Lower leg skin (tissue), 4 donors: Measurements from ENCODE around the gene ADCY7. TPM values are rescaled to one million over a fixed set of nuclear protein-coding genes. Genes with fewer than 3 reads are reported as not detected.

Experiments
- DNase-seq, 2 donors: peaks; one replicate each; pipeline ENCODE4 v3.0.0-alpha.2; 2019; ENCODE audit warnings: low spot score in 2 of 2
- H3K4me3 ChIP-seq: fragments of 200-600 bp; sonication (generic); 2 replicates; pipeline ENCODE4 v1.5.1; 2017; ENCODE audit warnings: mild to moderate bottlenecking, low read depth; ENCODE audit not compliant: poor library complexity, severe bottlenecking
- POLR2A ChIP-seq, 2 donors: fragments of 450-650 bp; IDR thresholded peaks; one replicate each; pipeline ENCODE4 v1.6.1; 2016 to 2017; ENCODE audit warnings: antibody characterized with exemption in 2 of 2, mild to moderate bottlenecking in 1 of 2, moderate library complexity in 1 of 2
- WGBS, 2 donors: methylation state at CpG; one replicate each; pipeline ENCODE4 v1.1.5; 2018; 5-methylcytosine and 5-hydroxymethylcytosine counted together
- intact Hi-C: fragments of 100-400 bp; cut with DNase I; formaldehyde crosslinking; loops from one replicate; pipeline ENCODE4 v1.15.0; 2023; ENCODE audit warnings: low total_unique reads
- total RNA-seq, 4 donors: library from RNA; depleted of rRNA; stranded (reverse); fragments of >200 nt; gene quantifications; one replicate each; pipeline ENCODE4 v1.1.0, GENCODE V29; 2016
- TF ChIP-seq, protein P1 (sequence below), 3 donors: fragments of 450-650 bp; IDR thresholded peaks; one replicate each; pipeline ENCODE4 v1.5.1; 2016; ENCODE audit warnings: antibody characterized with exemption in 3 of 3, mild to moderate bottlenecking in 3 of 3, moderate library complexity in 2 of 3

ADCY7 gene
- total RNA-seq, 4 donors from 2014 or later = 14.0 to 28.2 (median 21.0) TPM

GRCh38 chr16:50257876-50258275 is 8.5 kb upstream of the ADCY7 start:
- intact Hi-C loops = no loop called here
- DNase-seq = peak in 1 of 2 donors; percentile 43

DNA sequence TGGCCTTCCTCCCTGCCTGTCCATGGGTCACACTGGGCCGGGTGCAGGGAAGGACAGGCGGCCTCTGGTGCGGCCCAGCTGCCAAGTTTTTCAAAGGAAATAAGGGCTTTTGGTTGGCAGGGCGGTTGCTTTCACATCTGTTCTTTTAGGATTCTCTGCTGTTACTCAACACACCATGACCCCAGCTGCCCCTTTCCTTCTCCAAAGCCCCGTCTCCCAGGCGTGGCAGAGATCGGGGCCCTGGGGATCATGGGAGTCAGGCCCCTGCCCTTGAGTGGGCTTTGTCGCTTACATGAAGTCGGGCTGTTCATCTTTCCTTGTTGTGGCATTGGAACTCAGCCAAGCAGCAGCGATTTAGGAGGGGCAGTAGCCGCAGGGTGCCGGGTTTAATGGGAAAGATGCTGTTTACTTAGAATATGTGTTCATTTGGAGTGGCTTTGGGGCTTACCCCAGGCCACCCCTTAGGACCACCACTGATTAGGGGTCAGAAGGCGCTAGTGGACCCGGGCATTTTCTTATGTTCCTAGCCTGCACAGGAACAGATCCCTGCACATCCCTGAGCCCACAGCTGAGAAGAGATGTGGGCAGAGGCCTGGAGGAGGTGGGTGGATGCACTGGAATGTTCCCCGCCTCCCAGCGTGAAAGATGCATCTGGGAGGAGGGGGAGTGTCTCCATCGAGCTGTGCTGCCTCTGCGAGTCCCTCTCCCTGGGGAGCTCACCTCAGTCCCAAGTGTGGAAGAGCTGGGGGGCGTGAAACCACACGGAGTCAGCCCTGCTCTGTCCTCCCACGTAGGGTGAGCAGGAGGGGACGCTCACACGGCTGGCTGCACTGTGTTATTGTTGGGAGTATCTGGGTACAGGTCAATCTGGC is 6.8 kb upstream of the ADCY7 start:
- TF ChIP-seq, protein P1, sequence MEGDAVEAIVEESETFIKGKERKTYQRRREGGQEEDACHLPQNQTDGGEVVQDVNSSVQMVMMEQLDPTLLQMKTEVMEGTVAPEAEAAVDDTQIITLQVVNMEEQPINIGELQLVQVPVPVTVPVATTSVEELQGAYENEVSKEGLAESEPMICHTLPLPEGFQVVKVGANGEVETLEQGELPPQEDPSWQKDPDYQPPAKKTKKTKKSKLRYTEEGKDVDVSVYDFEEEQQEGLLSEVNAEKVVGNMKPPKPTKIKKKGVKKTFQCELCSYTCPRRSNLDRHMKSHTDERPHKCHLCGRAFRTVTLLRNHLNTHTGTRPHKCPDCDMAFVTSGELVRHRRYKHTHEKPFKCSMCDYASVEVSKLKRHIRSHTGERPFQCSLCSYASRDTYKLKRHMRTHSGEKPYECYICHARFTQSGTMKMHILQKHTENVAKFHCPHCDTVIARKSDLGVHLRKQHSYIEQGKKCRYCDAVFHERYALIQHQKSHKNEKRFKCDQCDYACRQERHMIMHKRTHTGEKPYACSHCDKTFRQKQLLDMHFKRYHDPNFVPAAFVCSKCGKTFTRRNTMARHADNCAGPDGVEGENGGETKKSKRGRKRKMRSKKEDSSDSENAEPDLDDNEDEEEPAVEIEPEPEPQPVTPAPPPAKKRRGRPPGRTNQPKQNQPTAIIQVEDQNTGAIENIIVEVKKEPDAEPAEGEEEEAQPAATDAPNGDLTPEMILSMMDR (IDR thresholded peaks at IDR 0.05) = no peak
- TF ChIP-seq POLR2A (IDR thresholded peaks at IDR 0.05) = no peak
- H3K4me3 ChIP-seq = no peak overlapping the region
- intact Hi-C loops = no loop called here
- 18 to 29% methylated on average over 19 to 23 of the region's 23 CpGs for WGBS, 2 donors
- peak; percentile 69 to 90 for DNase-seq

More at GRCh38 chr16:50257876-50258275, 8.5 kb upstream of the ADCY7 start:
- TF ChIP-seq, protein P1 (IDR thresholded peaks at IDR 0.05) = no peak
- no peak for TF ChIP-seq POLR2A (IDR thresholded peaks at IDR 0.05)
- no peak overlapping the region for H3K4me3 ChIP-seq
- WGBS, 2 donors = 88 to 90% methylated on average over 9 of the region's 9 CpGs

DNA sequence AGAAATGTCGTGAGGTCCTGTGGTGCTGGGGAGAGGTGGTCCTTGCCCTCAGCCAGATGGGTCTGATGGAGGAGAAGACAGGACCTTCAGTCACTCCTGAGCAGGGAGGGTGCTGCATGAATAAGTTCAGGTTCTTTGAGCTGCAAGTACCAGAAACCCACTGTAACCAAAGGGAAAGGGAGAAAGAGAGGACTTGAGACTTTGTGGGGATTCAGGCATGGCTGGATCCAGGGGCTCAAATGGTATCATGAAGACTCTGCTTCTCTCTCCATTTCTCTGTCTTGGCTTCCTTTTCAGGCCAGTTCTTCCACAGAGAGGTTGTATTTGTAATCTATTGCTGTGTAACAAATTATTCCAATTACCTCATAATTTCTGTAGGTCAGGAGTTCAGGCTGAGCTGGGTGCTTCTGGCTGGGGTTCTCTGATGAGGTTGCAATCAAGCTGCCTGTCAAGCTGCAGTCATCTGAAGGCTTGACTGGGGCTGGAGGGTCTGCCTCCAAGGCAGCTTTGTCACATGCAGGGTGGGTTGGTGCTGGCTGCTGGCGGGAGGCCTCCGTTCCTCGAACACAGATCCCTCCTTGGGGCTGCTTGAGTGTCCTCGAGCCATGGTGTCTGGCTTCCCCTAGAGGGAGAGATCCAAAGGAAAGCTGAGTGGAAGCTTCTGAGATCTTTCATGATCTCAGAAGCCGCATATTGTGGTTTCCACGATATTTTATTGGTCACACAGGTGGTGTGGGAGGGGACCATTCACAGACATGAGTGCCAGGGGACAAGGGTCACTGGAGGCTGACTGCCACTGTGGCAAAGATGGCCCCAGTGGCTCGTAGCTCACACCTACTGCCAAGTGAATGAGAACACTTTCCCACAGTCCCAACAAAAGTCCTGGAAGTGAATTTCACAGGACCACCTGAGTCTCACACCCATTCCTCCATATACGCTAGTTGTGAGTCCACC is 5.9 kb upstream of the ADCY7 start:
- DNase-seq = peak in 1 of 2 donors; percentile 80
- 87 to 92% methylated on average over 9 of the region's 9 CpGs for WGBS, 2 donors
- TF ChIP-seq, protein P1 (IDR thresholded peaks at IDR 0.05) = no peak
- no peak for TF ChIP-seq POLR2A (IDR thresholded peaks at IDR 0.05)
- intact Hi-C loops = no loop called here
- no peak overlapping the region for H3K4me3 ChIP-seq

DNA sequence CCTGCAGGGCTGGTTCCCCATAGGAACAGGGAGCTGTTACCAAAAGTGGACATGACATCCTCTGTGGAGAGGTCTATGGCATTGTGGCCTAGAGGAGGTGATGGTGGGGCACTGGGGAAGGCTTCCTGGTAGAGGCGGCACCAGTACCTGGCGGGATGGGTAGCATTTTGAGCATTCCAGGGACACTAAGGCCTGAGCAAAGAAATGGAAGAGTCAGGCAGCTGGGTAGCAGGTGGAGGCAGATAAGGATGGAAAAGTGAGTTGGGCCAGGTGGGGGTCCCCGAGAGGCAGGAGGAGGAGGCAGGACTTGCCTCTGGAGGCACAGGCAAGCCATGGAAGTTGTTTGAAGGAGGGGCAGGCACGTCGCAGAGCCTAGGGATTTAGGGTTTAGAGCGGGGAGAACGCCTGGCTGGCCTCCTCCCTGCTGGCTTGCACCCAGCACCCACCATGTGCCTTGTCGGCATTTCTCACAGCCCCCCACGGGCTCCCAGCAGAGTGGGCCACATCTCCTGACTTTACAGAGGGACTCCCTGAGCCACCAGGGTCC is 5.1 kb upstream of the ADCY7 start:
- TF ChIP-seq, protein P1 (IDR thresholded peaks at IDR 0.05) = no peak
- no peak for TF ChIP-seq POLR2A (IDR thresholded peaks at IDR 0.05)
- DNase-seq = peak in 1 of 2 donors; percentile 73
- no peak overlapping the region for H3K4me3 ChIP-seq
- 72 to 79% methylated on average over 9 of the region's 9 CpGs for whole genome bisulfite sequencing, 2 donors
- intact Hi-C loops = no loop called here

- DNase-seq = peak in 1 of 2 donors; percentile 68
- 39 to 67% methylated on average over 11 of the region's 11 CpGs for WGBS, 2 donors
These were observed 4.6 kb upstream of the ADCY7 start for GRCh38 chr16:50261707-50262235.

More at GRCh38 chr16:50261707-50262235, 4.6 kb upstream of the ADCY7 start:
- intact Hi-C loops = no loop called here
- no peak overlapping the region for H3K4me3 ChIP-seq
- TF ChIP-seq, protein P1 (IDR thresholded peaks at IDR 0.05) = no peak
